Trophoblast cell (in vitro differentiated cells and primary cell): Measurements from ENCODE around the gene ZMYM2.

Experiments used
- DNase-seq, 2 donors: peaks; one replicate each; pipeline ENCODE4 v3.0.0-alpha.2; 2016
- H2AFZ ChIP-seq: 2 replicates; pipeline ENCODE4 v1.6.1; 2013; ENCODE audit warnings: low read length, moderate library complexity, mild to moderate bottlenecking; ENCODE audit not compliant: insufficient read depth, poor library complexity
- H2AK5ac ChIP-seq: 2 replicates; pipeline ENCODE4 v1.6.1; 2013; ENCODE audit warnings: mild to moderate bottlenecking, low read length
- H2BK120ac ChIP-seq: 2 replicates; pipeline ENCODE4 v1.6.1; 2013; ENCODE audit warnings: low read length, mild to moderate bottlenecking, moderate library complexity; ENCODE audit not compliant: insufficient read depth, poor library complexity
- H2BK12ac ChIP-seq: 2 replicates; pipeline ENCODE4 v1.6.1; 2013; ENCODE audit warnings: mild to moderate bottlenecking, low read length, moderate library complexity
- H2BK5ac ChIP-seq: 2 replicates; pipeline ENCODE4 v1.6.1; 2013; ENCODE audit warnings: low read length, low read depth, moderate library complexity, mild to moderate bottlenecking; ENCODE audit not compliant: poor library complexity
- H3K14ac ChIP-seq: 2 replicates; pipeline ENCODE4 v1.6.1; 2013; ENCODE audit warnings: mild to moderate bottlenecking, low read length
- H3K18ac ChIP-seq: 2 replicates; pipeline ENCODE4 v1.6.1; 2013; ENCODE audit warnings: mild to moderate bottlenecking, low read length
- H3K23ac ChIP-seq: 2 replicates; pipeline ENCODE4 v1.6.1; 2013; ENCODE audit warnings: low read length
- H3K27ac ChIP-seq: 2 replicates; pipeline ENCODE4 v1.5.1; 2013; ENCODE audit warnings: low read depth, mild to moderate bottlenecking, inconsistent platforms, low read length, moderate library complexity
- H3K27me3 ChIP-seq: 2 replicates; pipeline ENCODE4 v1.6.1; 2013; ENCODE audit warnings: inconsistent platforms, mild to moderate bottlenecking, low read length, moderate library complexity; ENCODE audit not compliant: insufficient read depth
- H3K36me3 ChIP-seq, 2 experiments: 1 replicate in 1 of 2; 2 replicates in 1 of 2; pipeline ENCODE4 v1.6.1; 2013; ENCODE audit warnings: low read length in 2 of 2, mild to moderate bottlenecking in 2 of 2, moderate library complexity in 1 of 2; ENCODE audit not compliant: insufficient read depth in 2 of 2, control insufficient read depth in 1 of 2
- H3K4ac ChIP-seq: 2 replicates; pipeline ENCODE4 v1.6.1; 2013; ENCODE audit warnings: low read depth, mild to moderate bottlenecking, low read length, moderate library complexity
- H3K4me1 ChIP-seq, 2 experiments: 1 replicate in 1 of 2; 2 replicates in 1 of 2; pipeline ENCODE4 v1.6.1; 2013; ENCODE audit warnings: low read length in 2 of 2, mild to moderate bottlenecking in 2 of 2, moderate library complexity in 1 of 2; ENCODE audit not compliant: insufficient read depth in 2 of 2, control insufficient read depth in 1 of 2
- H3K4me2 ChIP-seq: 2 replicates; pipeline ENCODE4 v1.6.1; 2013; ENCODE audit warnings: inconsistent platforms, mild to moderate bottlenecking, low read length, moderate library complexity
- H3K4me3 ChIP-seq: 2 replicates; pipeline ENCODE4 v1.5.1; 2013; ENCODE audit warnings: mild to moderate bottlenecking, low read depth, low read length, inconsistent platforms
- H3K79me1 ChIP-seq: one replicate; pipeline ENCODE4 v1.6.1; 2013; ENCODE audit warnings: low read length
- H3K79me2 ChIP-seq: 2 replicates; pipeline ENCODE4 v1.6.1; 2013; ENCODE audit warnings: low read length, mild to moderate bottlenecking; ENCODE audit not compliant: control insufficient read depth, insufficient read depth, poor library complexity
- H3K9ac ChIP-seq: 2 replicates; pipeline ENCODE4 v1.6.1; 2013; ENCODE audit warnings: mild to moderate bottlenecking, low read length
- H3K9me3 ChIP-seq: 2 replicates; pipeline ENCODE4 v1.6.1; 2013; ENCODE audit warnings: low read depth, mild to moderate bottlenecking, control low read depth, inconsistent platforms, low read length; ENCODE audit not compliant: insufficient read depth
- H4K12ac ChIP-seq: 2 replicates; pipeline ENCODE4 v1.6.1; 2013; ENCODE audit warnings: low read depth, mild to moderate bottlenecking, low read length, moderate library complexity
- H4K8ac ChIP-seq: 2 replicates; pipeline ENCODE4 v1.6.1; 2013; ENCODE audit warnings: low read depth, mild to moderate bottlenecking, low read length, moderate library complexity
- H4K91ac ChIP-seq: one replicate; pipeline ENCODE4 v1.6.1; 2013; ENCODE audit warnings: low read depth, mild to moderate bottlenecking, low read length, moderate library complexity
- WGBS: extraction: QIAGEN DNeasy Blood & Tissue Kit; methylation state at CpG from one replicate; pipeline ENCODE4 v1.1.7; 2013; ENCODE audit warnings: missing lambda C conversion rate; ENCODE audit not compliant: insufficient read length, insufficient coverage; ENCODE audit errors: extremely low coverage; 5-methylcytosine and 5-hydroxymethylcytosine counted together

Gene ZMYM2

DNA sequence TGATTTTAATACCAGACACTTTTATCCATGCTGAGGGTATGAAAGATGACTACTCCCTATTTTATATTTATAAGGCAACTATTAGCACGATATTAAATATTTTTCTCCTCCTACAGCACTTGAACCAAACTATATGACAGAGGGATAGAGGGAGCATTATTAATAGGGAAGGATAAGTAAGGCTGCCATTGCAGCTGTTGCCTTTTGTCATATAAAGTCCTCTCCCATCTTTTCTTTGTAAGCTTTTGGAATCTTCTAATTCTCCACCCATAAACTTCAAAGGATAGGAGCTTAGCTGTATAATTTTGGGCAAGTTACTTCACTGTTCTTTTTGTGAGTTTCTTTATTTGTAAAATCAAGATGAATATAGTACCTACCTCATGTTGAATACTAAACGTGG, 95.4 kb downstream of the ZMYM2 start:
- Histone ChIP-seq H2AFZ (no peak overlapping the region), H3K4me3 (no peak overlapping the region), H3K36me3 (peaks cover 0 to 16% of the 10 kb centered on the region in 2 experiments), H3K79me1 (no peaks in the 10 kb centered on the region), H3K27me3 (no peaks in the 10 kb centered on the region), H3K79me2 (no peaks in the 10 kb centered on the region), H3K14ac (no peak overlapping the region), H2BK5ac (no peak overlapping the region), H3K9me3 (no peaks in the 10 kb centered on the region), H4K8ac (no peak overlapping the region), H3K18ac (no peak overlapping the region), H3K4me2 (no peak overlapping the region), H2AK5ac (no peak overlapping the region), H2BK120ac (no peak overlapping the region), H3K4ac (no peak overlapping the region), H4K12ac (no peak overlapping the region), H3K23ac (no peak overlapping the region), H4K91ac (no peak overlapping the region), H3K9ac (no peak overlapping the region), H3K4me1 (no peaks in the 10 kb centered on the region), H2BK12ac (no peak overlapping the region), H3K27ac (no peak overlapping the region)
- no peak for DNase-seq
- no CpG with 5 or more reads among the region's 2 CpGs for WGBS

DNA sequence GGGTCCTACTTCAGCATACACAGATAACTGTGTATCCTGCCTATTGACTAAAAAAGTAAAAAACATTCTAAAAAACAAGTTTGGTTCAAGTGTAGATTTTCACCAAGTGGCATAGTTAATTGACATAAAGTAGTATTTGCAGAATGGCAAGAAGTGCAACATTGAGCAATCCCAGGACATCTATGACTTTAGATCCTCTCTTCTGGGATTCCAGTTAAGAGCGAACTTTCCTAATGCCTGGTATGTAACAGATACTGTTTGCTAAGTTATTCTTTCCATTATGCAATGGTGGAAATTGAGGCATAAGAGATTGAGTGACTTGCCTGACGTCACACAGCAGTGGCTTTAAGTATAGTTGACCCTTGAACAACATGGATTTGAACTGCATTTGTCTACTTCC, 96.1 kb downstream of the ZMYM2 start:
- Histone ChIP-seq H3K27me3 (no peaks in the 10 kb centered on the region), H2BK120ac (no peak overlapping the region), H3K14ac (no peak overlapping the region), H3K4me1 (no peaks in the 10 kb centered on the region), H3K79me1 (no peaks in the 10 kb centered on the region), H4K91ac (no peak overlapping the region), H3K79me2 (no peaks in the 10 kb centered on the region), H4K12ac (no peak overlapping the region), H3K9me3 (no peaks in the 10 kb centered on the region), H3K36me3 (peaks cover under 1 to 19% of the 10 kb centered on the region in 2 experiments), H3K9ac (no peak overlapping the region), H3K4ac (no peak overlapping the region), H3K4me3 (no peak overlapping the region), H2AFZ (no peak overlapping the region), H3K18ac (no peak overlapping the region), H3K23ac (no peak overlapping the region), H2BK5ac (no peak overlapping the region), H3K27ac (no peak overlapping the region), H3K4me2 (no peak overlapping the region), H2BK12ac (no peak overlapping the region), H4K8ac (no peak overlapping the region), H2AK5ac (no peak overlapping the region)
- no CpG with 5 or more reads among the region's 2 CpGs for WGBS
- DNase-seq = peak; percentile 2 to 75

GRCh38 chr13:20057214-20057613, 98.7 kb downstream of the ZMYM2 start:
- Histone ChIP-seq H2BK120ac (no peak overlapping the region), H3K4me2 (no peak overlapping the region), H3K27ac (no peak overlapping the region), H3K9me3 (no peaks in the 10 kb centered on the region), H4K8ac (no peak overlapping the region), H2AK5ac (no peak overlapping the region), H3K4me1 (no peaks in the 10 kb centered on the region), H2BK12ac (no peak overlapping the region), H3K4me3 (no peak overlapping the region), H3K27me3 (no peaks in the 10 kb centered on the region), H3K14ac (no peak overlapping the region), H3K79me1 (no peaks in the 10 kb centered on the region), H4K91ac (no peak overlapping the region), H3K18ac (no peak overlapping the region), H2BK5ac (no peak overlapping the region), H4K12ac (no peak overlapping the region), H3K79me2 (no peaks in the 10 kb centered on the region), H2AFZ (no peak overlapping the region), H3K9ac (no peak overlapping the region), H3K23ac (no peak overlapping the region), H3K36me3 (peaks cover 9 to 29% of the 10 kb centered on the region in 2 experiments), H3K4ac (no peak overlapping the region)
- WGBS = no CpG with 5 or more reads among the region's 7 CpGs
- DNase-seq = no peak

- Histone ChIP-seq H3K27ac (no peak overlapping the region), H3K27me3 (no peaks in the 10 kb centered on the region), H2BK12ac (no peak overlapping the region), H2BK120ac (no peak overlapping the region), H3K79me2 (no peaks in the 10 kb centered on the region), H2AFZ (no peak overlapping the region), H3K9me3 (no peaks in the 10 kb centered on the region), H3K18ac (no peak overlapping the region), H4K8ac (no peak overlapping the region), H3K23ac (no peak overlapping the region), H3K36me3 (peaks cover 9 to 29% of the 10 kb centered on the region in 2 experiments), H2AK5ac (no peak overlapping the region), H3K9ac (no peak overlapping the region), H3K14ac (no peak overlapping the region), H3K4ac (no peak overlapping the region), H3K4me2 (no peak overlapping the region), H3K4me1 (no peaks in the 10 kb centered on the region), H4K12ac (no peak overlapping the region), H3K79me1 (no peaks in the 10 kb centered on the region), H4K91ac (no peak overlapping the region), H3K4me3 (no peak overlapping the region), H2BK5ac (no peak overlapping the region)
- WGBS = no CpG with 5 or more reads among the region's 1 CpG
- DNase-seq = no peak
These were observed 99.4 kb downstream of the ZMYM2 start for GRCh38 chr13:20057963-20058362.
